Tibial nerve (tissue), 3 donors: ENCODE measurements around the gene RSRC2.
"Not testable (repeated sequence)": the region's sequence is repeated elsewhere in the genome, so short reads cannot be mapped to it uniquely, and the experiment has no call there.

Source experiments
- POLR2A ChIP-seq, 2 donors: fragments of 450-650 bp; IDR thresholded peaks; one replicate each; pipeline ENCODE4 v1.6.1; 2017; ENCODE audit warnings: antibody characterized with exemption in 2 of 2, mild to moderate bottlenecking in 2 of 2, moderate library complexity in 2 of 2
- TF ChIP-seq, protein P1 (sequence below), 5 experiments: fragments of 200-600 bp in 3 of 5; fragments of 450-650 bp in 2 of 5; sonication (generic) in 3 of 5; IDR thresholded peaks; one replicate each; pipeline ENCODE4 v1.5.1; 2016 to 2019; ENCODE audit warnings: antibody characterized with exemption in 5 of 5, mild to moderate bottlenecking in 3 of 5, moderate library complexity in 2 of 5

DNA sequence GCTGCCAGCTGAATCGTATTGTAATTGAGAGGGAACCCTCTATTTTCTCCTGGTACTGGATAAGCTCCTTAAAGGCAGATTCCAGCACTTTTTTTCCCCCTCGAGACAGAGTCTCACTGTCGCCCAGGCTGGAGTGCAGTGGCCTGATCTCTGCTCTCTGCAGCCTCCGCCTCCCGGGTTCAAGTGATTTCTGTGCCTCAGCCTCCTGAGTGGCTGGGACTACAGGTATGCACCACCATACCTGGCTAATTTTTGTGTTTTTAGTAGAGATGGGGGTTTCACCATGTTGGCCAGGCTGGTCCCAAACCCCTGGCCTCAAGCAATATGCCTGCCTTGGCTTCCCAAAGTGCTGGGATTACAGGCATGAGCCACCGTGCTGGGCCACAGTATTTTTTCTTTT, 56.9 kb downstream of the RSRC2 start:
- TF ChIP-seq, protein P1, sequence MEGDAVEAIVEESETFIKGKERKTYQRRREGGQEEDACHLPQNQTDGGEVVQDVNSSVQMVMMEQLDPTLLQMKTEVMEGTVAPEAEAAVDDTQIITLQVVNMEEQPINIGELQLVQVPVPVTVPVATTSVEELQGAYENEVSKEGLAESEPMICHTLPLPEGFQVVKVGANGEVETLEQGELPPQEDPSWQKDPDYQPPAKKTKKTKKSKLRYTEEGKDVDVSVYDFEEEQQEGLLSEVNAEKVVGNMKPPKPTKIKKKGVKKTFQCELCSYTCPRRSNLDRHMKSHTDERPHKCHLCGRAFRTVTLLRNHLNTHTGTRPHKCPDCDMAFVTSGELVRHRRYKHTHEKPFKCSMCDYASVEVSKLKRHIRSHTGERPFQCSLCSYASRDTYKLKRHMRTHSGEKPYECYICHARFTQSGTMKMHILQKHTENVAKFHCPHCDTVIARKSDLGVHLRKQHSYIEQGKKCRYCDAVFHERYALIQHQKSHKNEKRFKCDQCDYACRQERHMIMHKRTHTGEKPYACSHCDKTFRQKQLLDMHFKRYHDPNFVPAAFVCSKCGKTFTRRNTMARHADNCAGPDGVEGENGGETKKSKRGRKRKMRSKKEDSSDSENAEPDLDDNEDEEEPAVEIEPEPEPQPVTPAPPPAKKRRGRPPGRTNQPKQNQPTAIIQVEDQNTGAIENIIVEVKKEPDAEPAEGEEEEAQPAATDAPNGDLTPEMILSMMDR (IDR thresholded peaks at IDR 0.05) = not testable (repeated sequence)
- not testable (repeated sequence) for TF ChIP-seq POLR2A (IDR thresholded peaks at IDR 0.05)
